Mucosa of gallbladder (tissue), 1 donor: ENCODE measurements around the gene MIER3. TPM values are rescaled to one million over a fixed set of nuclear protein-coding genes. Genes with fewer than 3 reads are reported as not detected.
A peak's percentile ranks its signal among the peaks of the same experiment; 100 is the strongest.

Source experiments
- DNase-seq: peaks from one replicate; pipeline ENCODE4 v3.0.0-alpha.2; 2020; ENCODE audit warnings: low spot score
- total RNA-seq: library from RNA; stranded (reverse); gene quantifications from one replicate; pipeline ENCODE4 v1.2.1, GENCODE V29; 2021
- donor health status: DM: no; HTN: no; CAD: no.

MIER3 gene
- total RNA-seq, 1 donor from 2014 or later = 19.2 TPM

DNA sequence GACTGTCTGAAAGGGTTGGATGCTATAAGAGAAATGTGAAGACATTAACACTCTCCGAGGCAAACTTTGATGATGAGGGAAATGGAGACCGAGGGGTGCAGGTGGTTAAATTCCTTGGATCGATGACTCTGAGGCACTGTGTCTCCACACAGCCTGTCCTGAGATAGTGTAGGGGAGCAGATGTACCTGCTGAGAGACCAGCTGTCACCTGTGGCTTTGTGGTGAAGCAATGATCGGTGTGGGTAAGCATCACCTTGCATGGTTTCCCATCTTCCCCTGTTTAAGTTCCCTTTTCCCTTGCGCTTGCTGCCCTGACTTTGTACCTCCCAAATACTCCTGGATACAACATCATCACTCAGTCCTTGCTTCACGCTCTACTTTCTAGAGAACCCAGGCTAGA, 9.8 kb upstream of the MIER3 start:
- no peak for DNase-seq

DNA sequence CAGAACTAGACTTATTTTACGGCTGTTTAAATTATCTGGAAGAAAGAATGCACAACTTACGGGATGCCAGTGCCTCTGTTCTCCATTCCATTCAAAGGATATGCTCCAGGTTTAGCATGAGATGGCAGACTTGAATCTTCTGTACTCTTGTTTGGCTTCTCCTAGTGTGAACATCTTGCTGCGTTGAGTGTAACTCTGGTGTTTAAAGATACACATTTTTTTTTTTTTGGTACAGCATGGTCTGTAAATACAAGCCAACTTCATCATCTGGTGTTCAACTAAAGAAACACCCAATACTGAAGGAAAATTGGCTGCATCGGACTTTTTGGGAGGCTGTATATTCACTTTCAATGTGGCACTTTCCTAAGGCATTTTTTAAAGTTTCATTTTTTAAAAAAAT, 7.4 kb upstream of the MIER3 start:
- no peak for DNase-seq

DNA sequence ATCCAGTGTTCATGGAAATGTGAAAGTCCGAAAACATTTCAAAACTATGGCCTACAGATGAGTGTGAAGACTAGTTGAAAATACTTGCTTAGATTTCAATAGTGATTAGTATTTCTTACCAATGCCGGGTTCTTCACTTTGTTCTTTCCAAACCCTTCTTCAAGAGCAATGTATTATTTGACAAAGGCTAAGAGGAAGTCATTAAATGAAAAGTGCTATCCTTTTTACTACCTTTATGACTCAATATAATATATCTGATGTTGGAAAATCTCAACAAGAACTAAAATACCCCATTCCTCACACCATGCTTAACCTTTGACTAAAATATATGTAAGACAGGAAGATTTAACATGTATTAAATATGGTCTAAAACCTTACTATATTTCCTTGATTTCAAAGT, 6.7 kb upstream of the MIER3 start:
- no peak for DNase-seq

DNA sequence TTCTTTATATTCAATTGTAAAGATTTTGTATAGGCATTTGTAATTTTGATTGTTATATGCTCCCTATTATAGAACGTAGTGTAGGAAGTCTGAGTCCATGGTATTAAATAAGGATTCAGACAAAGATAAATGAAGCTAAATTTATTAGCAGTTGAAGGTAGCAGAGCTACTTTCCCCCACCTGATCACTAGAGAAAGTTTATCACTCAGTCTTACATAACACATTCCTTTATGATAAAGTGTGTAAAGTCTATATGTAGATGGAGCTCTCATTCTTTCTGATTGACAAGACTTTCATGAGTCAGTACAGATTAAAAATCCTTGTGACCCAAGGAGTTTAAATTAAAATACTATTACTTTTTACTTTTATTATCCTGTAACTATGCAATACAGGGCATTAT, 2.3 kb upstream of the MIER3 start:
- DNase-seq = no peak

DNA sequence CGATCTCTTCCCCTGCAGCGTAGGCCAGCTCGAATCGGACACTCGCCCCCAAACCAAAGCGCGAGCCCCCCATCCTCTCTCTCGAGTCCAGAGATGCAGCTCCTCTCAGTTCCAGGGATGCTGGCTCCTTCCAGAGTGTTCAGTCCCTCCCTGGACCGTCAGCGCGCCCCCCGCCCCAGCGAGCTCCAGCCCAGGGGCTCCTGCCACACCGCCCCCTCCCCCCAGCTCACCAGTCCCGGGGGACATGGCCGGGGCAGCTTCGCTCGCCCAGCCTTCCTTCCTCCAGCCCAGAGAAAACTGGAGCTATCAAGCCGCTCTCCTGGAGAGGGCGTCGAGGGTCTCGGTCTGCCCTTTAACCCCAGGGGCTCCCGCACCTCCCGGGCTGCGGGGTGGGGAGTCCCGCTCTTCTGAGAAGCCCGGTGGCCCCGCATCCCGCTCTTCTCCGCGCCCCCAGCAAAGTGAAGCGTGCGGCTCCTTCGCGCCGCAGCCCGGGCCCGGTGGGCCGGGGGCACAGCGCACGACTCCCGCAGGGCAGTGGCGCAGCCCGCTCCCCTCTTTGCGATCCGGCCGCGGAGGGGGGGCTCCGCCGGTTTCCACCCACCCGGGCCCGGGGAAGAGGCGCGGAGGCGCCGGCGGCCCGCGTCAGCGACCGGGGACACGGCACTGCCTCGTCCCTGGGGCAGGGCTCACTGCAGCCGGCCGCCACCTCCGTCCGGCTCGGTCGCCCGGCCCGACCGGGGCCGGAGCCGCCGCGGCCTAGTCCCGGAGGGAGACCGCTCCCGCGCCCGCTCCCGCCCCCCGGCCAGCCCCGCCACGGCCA, 587 bp downstream of the MIER3 start:
- DNase-seq = no peak

DNA sequence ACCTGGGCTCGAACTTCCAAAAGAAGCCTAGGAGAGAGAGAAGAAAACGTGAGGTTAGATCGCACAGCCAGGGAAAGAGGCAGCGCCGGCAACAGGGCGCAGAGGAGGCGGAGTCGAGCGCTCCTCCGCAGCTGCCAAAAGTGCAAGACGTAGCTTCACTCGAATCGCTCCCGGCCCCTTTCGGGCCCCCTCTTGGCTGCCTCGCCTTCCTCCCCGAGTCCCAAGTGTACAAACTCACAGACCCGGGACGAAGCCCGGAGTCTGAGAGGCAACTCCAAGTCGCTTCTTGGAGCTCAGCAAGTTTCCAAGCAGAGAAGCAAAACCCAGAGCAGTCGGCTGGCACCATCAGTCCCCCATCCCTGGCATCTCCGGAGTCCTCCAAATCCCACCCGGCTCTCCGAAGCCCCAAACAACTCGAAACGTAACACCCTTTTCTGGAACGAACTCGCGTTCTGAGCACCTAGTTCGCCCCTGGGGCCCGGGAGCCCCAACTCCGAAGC, 1.2 kb downstream of the MIER3 start:
- DNase-seq = peak; percentile 47

DNA sequence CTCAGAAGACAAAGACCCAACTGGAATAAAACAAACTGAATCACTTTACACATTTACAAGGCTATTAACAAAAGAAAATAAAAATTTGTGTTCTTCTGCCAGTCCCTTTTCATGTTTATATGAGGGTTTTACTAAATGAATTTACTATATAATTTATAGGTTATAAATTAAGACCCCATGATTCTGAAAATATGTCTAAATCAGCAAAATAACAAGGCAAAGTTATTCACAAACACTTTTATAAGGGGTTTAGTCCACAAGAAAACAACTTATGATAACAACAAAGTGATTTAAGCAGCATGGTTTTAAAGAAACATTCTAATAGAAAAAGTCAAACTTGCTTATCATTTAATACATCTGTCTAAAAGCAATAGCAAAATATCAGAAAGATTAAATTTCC, 4.9 kb downstream of the MIER3 start:
- no peak for DNase-seq

DNA sequence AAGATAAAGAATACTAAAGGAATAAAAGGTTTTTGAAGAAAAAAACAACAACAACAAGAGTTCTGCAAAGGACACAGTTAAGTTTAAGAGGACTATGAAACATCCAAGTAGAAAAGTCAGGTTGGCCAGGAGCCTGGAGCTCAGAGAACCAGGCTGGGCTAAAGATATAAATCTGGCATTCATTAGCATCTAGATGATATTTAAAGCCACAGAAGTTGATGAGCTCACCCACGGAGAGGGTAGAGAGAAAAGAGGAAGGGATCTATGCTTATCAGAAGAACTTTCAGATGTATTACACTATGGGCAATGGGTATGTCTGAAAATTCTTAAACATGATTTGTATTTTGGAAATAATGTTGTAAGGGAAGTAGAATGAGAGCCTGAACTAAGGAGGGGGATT, 9.9 kb downstream of the MIER3 start:
- DNase-seq = no peak

DNA sequence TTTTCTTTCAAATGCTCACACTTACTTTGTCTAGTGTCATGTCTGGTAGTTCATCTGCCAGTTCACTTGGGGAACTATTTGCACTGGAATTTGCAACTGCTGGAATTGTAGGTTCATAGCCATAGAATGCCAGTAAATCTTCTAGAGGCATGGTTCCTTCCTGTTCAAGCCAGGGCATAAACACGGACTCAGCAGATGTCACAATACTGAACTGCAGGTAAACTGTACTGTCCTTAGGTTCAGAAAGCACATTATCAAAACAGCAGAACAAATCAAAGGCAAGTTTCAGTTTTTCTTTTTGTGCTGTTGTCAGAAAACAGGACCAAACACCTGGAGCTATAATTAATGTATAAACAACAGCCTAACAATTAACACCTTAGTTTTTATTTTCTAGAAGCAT, 13.1 kb downstream of the MIER3 start:
- no peak for DNase-seq

DNA sequence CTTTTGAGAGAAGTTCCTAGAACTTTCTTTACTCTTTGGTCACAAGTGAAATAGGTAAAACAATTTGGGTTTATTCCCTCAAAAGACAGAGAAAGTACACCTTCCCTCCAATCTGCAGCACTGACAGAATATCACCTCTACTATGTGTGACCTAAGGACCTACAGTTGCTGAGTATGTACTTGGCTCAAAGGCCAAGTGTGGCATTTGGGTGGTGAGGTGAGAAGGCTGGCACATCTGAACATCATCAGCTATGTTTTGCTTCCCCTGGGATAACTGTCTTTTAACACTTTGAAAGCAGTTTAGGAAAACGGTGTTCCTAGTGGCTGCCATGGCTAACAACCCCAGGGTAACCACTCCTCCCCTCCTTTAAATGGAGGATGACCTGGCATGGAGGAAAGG, 17.6 kb downstream of the MIER3 start:
- DNase-seq = no peak

DNA sequence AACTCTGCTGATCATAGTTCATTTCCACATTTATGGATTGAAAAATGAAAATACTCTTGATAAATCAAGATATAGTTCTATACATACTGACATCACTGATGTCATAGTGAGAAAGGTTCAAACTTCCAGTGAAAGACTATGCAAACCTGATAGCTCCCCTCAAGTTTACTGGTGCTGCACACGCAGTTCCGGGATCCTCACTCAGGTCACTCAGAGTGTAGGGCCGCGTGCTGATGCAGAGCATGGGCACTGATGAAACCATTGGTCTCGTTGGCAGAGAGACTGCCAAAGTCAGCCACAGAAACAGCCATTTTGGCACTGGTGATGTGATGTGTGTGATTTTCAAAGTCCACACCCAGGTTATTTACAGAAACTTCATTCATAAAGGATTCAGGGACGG, 29.0 kb downstream of the MIER3 start:
- no peak for DNase-seq

DNA sequence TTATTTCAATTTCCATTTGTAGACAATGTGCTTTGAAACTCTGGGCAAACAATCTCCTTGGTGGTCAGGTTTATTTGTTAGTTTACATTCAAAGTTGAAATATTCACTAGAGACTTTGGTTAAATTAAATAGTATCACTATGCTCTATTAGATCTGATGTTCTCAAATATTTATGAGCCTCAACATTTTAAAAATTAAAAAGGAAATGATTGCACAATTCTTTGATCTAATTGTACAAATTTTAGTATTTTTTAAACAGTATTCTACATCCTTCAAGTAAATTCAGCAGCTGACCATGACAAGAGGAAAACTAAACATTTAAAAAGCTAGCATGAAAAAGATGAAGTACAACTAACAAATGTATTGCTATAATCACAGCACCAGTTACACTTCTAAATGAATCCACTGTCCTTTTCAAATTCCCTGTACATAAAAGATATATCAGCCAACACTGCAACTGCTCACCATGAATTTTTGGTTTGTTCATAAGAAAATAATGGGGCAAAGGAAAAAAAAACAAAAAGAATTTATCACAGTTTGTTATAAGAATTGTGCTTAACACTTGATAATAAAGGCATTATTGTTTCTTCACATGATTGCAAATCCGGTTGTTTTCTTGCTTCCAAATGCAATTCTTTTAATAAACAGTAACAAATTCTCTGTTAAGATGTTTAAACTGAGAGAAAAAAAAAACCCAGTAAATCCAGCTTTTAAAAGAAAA, 31.8 kb downstream of the MIER3 start:
- DNase-seq = no peak

DNA sequence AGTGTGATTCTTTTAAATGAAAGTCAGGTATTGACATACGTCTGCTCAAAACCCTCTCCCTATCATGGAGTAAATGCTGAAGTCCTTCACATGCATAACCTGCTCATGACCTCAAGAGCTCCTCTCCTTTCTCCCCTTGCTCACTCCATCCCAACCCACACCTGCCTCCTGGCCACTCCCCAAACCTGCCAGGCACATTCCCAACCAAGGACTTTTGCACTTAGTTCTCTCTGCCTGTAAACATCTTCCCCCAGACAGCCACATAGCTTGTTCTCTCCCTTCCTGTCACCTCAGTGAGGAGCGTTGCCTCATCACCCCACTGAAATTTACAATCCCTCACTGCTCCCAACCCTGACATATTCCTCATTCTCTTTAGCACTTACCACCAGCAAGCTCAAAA, 33.9 kb downstream of the MIER3 start:
- no peak for DNase-seq

DNA sequence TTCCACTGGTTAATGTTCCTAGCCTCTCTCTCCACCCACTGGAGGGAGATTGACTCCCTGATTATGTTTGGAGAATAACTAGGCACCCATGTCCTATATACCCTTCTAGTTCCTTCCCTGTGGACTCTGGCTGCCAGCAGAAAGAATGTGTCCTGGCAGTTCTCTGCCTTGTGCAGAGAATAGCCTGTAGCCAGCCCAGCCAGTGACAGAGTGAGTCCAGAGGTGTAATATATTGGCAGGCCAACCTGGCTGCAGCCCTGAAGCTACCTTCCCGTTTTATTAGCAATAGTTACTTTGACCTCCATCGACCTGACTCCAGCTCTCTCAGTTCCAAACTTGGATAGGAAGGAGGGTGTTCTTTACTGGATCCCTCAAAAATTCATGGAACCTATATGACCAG, 34.4 kb downstream of the MIER3 start:
- no peak for DNase-seq

DNA sequence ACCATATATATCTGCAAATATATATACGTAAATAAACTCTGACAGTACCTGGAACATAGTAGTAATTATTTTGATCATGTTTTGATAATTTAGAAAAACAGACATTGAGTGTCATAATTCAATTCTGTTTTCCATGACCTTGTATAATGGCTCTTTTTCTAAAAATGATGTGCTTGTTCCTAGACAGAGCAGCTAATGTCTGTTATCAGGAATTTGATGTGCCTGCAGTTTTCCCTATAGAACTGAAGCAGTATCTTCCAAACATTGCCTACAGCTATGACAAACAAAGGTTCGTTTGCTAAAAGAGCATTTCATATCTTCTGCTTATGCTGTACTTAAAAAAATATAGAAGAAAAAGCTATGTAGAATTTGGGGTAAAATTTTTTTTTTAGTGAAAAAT, 37.2 kb downstream of the MIER3 start:
- DNase-seq = no peak

DNA sequence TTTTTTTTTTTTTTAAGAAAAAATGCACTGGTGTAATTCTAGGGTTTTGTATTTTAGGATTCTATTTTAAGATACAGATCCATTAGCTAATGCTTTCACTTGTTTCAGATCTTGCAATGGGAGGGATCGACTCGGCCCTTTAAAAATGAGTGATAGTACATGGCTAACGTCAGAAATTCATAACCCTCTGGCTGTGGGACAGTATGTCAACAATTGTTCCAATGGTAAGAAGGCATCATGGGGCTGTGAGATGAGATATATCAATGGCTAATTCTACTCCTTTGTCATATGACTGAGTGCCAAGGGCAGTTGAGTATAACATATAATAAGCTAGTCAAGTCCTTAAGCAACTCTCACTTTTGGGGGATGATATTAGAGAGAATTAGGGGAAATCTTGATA, 38.2 kb downstream of the MIER3 start:
- DNase-seq = no peak

DNA sequence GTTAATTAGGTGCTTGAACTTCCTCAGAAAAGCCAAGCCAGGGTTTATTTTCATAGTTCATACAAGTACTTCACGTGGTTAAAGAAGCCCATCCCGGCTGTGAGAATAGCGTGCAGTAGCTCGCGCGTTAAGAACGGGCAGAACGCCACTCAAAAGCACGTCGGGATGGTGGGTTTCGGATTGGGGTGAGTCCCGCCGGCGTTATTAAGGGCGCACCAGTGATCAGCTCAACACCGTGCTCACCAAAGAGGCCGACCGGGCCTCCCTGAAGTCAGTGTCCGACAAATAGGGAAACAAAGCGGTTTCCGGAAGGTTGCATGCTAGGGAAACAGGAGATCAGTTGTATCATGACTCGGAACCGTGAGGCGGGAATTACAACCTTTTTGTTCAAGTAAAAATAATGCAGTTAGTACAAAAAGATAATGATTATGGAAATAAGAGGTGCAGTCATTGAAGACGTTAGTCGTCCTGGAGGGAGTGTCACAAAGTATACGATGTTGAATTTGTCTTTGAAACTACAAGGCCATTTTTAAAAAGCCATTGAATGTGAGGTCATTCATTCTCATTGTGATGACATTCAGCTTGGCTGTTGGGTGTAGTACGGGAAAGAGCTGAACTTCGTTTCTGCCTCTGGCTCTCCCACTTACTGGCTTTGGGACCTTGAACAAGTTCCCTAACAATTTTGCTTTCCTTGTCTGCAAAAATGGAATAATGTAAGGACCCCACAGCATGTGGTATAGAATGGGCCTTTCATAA, 41.5 kb downstream of the MIER3 start:
- DNase-seq = peak; percentile 38

DNA sequence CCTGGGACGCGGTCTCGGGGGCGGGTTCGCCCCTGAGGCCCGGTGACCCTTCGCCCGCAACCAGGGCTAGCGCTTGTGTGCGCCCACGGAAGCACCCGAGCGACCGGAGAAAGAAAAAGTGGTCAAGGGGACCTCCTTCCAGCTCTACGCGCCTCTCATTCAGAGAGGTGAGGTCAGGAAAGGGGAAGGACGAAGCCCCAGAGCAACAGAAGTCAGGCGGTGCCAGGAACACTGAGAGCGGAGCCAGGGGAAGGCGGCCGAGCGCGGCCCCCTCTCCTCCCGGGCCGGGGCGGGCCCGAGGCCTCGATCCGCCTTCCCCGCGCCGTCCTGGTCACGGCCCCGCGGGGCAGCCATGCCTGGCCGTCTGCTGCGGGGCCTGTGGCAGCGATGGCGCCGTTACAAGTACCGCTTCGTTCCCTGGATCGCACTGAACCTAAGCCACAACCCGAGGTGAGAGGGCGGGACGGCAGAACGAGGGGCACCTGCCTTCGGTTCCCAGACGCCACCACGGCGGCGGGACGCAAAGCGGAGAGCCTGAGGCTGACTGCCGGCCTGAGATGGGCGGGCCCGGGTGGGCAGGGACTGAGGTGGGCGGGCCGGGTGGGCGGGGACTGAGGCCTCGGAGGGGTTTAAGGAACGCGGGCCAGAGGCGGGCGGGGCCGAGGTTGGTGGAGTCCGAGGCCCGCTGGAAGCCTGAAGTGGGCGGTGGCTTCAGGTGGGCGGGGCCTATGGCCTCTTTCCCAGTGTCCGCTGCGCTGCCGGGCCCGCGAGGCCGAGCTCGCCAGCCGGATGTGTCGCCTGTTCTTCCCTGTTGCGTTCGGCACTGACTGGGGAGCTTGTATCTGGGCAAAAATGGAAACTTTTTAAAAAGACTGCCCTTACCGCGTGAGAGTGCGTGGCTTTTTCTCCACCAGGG, 42.4 kb downstream of the MIER3 start, which contains the start of gene SETD9:
Gene SETD9, plus strand, starts transcription at position 303 of the 916 bp plus-strand sequence. Its CDS starts 50 bp downstream, at position 353.
- DNase-seq = peak; percentile 98

DNA sequence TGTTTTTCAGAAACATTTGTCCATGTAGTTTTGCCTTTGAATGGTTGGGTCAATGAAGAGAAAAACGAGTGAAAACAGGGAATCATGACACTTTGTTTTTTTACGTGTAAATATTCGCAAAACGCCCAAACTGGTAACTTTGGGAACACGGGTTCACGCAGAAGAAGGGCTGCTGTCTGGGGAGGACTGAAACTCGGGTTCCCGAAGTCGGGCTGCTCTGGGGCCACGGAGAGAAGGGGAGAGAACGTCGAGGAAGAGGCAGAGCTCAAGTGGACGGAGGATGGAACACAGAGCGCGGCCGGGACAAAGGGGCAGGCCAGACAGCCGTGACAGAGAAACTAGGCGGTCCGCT, 43.0 kb downstream of the MIER3 start:
- DNase-seq = no peak

DNA sequence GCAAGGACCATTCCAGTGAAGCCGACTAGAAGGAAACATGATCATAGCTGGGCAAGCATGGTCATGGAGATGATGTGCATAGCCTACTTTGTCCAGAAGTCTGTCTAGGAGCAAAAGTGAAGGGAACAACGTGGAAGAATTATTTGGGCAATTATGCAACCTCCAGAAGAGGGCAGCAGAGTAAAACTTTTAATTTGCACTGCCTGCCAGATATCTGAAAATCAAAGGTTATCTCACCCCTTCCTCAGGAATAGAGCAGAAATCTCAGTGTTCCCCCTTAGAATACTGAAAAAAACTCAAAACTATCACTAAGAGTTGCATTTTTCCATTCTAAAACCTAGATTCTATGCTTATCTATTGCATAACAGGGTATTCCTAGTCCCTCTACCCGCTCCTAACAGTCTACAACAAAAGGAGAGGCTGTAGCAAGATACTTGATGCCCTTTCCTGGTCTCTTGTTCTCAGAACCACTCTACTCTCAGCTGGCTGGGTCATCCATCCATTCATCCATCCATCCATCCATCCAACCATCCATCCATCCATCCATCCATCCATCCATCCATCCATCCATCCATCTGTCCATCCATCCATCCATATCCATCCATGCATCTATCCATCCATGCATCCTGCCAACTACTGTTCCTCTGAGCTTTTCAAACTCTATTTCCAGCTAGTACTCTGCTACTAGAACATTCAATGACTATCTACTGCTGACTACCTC, 50.9 kb downstream of the MIER3 start:
- DNase-seq = peak; percentile 16

DNA sequence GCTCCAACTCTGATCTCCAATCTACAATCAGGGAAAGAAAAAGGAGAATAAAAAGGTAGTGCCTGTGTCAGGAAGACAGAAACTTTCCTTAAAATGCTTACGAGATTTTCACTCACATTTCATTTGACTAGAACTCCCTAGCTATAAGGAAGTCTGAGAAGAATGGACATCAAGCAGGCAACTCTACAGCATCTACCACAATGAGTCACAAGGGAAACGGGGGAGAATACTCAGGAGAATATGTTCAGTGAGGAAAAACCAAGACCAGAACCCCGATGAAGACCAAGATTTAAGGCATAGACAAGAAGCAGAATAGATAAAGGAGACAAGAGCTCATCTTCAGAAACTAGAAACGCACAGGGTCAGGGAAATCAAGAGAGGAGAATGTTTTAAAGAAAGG, 51.5 kb downstream of the MIER3 start:
- no peak for DNase-seq
